Activated CD4-positive, alpha-beta T cell treated with anti-CD3 and anti-CD28 coated beads, Interleukin-2, amount 50 U/mL, for 1 hour (primary cell): ENCODE data around the gene MARCHF6.
"Not testable (repeated sequence)": the region's sequence is repeated elsewhere in the genome, so short reads cannot be mapped to it uniquely, and the experiment has no call there.

Experiments used
- DNase-seq: peaks from one replicate; pipeline ENCODE4 v3.0.0-alpha.2; 2020

MARCHF6 gene, protein sequence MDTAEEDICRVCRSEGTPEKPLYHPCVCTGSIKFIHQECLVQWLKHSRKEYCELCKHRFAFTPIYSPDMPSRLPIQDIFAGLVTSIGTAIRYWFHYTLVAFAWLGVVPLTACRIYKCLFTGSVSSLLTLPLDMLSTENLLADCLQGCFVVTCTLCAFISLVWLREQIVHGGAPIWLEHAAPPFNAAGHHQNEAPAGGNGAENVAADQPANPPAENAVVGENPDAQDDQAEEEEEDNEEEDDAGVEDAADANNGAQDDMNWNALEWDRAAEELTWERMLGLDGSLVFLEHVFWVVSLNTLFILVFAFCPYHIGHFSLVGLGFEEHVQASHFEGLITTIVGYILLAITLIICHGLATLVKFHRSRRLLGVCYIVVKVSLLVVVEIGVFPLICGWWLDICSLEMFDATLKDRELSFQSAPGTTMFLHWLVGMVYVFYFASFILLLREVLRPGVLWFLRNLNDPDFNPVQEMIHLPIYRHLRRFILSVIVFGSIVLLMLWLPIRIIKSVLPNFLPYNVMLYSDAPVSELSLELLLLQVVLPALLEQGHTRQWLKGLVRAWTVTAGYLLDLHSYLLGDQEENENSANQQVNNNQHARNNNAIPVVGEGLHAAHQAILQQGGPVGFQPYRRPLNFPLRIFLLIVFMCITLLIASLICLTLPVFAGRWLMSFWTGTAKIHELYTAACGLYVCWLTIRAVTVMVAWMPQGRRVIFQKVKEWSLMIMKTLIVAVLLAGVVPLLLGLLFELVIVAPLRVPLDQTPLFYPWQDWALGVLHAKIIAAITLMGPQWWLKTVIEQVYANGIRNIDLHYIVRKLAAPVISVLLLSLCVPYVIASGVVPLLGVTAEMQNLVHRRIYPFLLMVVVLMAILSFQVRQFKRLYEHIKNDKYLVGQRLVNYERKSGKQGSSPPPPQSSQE

DNA sequence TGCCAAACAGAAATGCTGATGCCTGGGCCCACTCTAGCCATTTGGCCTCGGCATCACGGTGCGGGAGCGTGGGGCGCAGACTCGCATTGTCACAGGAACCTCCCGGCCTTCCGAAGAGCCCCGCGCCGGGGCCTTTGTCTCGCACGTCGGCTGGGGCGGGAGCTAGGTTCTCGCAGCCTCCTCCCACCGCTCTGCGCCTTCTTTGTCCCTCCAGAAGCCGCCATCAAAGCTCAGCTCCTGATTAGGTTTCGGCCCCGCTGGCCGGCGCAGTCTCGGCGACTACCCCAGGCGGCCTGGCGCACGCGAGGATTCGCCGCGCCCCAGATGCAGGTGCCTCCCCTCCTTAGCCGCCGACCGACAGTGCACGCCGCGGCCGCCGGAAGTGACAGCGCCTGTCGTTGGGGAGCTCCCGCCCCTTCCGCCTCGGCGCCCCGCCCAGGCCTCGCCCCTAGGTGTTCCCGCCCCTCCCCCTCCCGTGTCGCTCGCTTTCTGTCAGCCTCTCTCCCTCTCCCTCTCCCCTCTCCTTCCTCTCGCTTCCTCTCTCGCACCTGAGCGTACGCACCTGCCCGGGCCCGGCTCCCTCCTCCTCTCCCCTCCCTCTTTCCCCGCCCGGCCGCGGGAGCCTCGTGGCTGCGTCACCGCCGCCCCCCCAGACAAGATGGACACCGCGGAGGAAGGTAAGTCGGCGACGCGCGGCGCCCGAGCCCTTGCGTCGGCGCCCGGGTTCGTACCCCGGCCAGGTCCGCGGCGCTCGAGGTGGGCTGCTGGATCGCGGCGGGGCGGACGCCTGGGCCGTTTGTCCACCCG is at the start of gene MARCHF6:
Gene MARCHF6, plus strand, starts transcription at position 455 of the 807 bp plus-strand sequence. Its CDS starts 204 bp downstream, at position 659.
- peak; percentile 97 for DNase-seq

DNA sequence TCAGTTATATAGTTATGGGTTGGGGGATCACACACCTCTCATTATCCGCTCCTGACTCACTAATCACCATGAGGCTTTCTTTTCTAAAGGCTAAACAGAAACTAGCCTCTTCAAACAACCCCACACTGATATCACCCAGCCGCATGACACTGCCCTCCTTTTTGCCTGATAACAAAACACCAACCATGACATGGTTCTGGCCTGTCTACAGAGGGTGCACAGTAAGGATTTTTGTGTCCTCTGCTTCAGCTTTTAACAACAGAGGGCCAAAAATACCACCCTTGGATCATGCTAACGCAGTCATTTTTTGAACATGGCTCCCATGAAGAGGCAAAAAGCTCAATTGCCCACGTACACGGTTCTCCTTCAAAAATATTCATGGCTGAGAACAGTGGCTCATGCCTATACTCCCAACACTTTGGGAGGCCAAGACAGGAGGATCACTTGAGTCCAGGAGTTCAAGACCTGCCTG is 49.8 kb upstream of the MARCHF6 start:
- no peak for DNase-seq

DNA sequence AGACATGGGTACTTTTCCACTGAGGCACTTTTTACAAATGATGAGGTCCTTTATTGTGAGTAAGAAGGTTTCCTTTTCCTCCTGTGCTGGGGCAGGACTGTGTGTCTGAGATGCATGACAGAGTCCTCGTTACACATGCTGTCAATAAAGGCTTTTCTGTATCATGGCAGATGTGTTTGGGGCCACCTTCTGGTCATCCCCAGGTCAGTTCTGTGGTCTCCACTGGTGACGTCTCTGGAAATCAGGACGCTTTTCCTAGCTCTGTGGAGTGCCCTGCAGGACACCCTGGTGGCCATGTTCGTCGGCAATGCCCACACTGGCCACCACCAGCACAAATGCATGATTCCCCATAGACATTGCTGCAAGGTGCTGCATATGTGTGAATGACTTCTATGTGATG is 48.6 kb upstream of the MARCHF6 start:
- no peak for DNase-seq

DNA sequence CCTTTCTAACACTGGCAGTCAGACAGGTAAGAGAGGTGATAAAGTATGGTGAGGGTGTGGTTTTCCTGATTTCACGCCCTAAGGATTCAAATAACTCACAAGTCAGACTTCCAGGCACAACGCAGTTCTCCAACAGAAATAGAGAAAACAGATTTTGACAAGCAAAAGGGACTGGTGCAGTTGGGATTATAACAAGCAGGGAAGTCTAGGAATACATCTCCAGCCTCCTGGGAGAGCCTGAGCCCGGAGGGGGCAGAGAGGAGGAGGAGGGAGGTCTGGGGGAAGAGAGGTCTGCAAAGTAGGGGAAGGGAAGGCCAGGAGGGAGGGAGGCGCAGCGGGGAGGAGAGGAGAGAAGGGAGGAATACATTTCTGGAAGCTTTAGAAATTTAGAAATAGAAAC is 47.4 kb upstream of the MARCHF6 start:
- DNase-seq = no peak

DNA sequence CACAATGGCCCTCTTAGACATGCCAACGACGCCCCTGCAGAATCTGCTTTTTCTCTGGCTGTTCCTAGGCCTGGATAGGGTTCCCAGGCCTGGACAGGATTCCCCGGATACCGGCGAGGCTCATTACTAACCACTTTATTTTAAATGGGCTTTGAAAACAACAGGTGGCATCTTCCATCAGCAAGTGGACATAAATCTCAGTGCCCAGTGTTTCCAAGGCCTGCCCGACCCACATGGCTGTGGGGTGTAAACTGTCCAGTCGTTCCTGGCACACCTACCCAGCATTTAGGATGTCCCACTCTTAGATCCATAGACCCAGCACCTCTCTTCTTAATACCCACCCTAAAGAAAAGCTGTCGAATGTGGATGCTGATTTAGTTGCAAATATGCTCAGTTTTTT is 46.7 kb upstream of the MARCHF6 start:
- no peak for DNase-seq

DNA sequence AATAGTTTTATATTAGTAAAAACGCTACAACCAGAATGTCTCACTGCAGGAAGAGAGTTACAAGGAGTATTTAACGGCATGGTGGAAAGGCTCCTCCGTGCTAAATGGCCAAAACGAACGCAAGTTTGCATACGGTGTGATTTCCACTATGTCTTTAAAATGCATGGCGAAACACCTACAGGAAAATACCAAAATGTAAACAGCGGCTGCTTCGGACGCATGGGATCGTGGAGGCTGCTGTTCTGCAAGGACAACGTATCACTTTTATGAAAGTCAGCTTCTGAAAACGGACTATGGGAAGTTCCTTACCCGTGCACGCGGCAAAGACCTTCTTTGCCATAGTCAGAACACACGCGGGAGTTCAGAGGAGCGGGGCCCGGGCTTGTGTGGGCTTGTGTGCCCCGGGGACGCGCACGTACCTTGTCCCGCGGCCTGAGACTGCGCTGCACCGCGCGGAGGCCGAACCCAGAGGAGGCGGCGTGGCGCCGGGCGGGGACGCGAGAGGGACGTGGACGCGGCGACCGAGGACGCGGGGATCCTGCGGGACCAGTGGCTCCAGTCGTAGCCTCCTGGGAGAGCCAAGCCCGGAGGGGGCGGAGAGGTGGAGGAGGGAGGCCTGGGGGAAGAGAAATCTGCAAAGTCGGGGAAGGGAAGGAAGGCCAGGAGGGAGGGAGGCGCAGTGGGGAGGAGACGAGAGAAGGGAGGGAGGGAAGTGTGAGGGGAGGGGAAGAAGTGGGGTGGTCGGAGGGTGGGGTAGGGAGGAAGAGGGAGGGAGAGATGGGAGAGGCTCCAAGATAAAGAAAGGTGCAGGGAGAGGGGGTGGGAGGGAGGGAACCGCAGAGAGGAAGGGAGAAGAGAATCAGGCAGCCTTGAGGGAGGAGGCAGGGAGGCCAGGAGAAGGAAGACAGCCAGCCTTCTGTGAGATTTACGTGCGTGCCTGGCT is 46.0 kb upstream of the MARCHF6 start, which contains the start of gene CMBL:
Gene CMBL, minus strand, starts transcription at position 697 of the 943 bp plus-strand sequence. CDS start 17,140 bp downstream, outside the sequence.
- peak; percentile 9 for DNase-seq

- DNase-seq = no peak
These were observed 44.7 kb upstream of the MARCHF6 start for GRCh38 chr5:10308844-10309243.

GRCh38 chr5:10310066-10310779 is 43.3 kb upstream of the MARCHF6 start:
- no peak for DNase-seq

DNA sequence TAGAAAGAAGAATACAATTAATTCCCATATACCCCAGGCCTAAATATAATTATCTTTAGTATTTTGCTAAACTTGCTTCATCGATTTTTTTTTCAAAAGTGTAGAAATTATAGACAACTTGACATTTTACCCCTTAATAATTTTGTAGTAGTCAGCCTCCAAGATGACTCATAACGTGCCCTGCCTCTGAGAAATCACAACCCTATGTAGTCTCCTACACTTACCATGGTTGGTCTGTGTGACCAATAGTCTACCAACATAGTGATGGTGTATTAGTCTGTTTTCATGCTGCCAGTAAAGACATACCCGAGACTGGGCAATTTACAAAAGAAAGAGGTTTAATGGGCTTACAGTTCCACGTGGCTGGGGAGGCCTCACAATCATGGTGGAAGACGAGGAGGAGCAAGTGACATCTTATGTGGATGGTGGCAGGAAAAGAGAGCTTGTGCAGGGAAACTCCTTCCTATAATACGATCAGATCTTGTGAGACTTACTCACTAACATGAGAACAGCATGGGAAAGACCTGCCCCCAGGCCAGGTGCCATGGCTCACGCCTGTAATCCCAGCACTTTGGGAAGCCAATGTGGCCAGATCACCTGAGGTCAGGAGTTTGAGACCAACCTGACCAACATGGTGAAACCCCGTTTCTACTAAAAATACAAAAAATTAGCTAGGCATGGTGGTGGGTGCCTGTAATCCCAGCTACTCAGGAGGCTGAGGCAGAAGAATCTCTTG is 42.5 kb upstream of the MARCHF6 start:
- DNase-seq = not testable (repeated sequence)

GRCh38 chr5:10311595-10312425 is 41.7 kb upstream of the MARCHF6 start:
- no peak for DNase-seq

- no peak for DNase-seq
These were observed 38.3 kb upstream of the MARCHF6 start for GRCh38 chr5:10315201-10315600.

DNA sequence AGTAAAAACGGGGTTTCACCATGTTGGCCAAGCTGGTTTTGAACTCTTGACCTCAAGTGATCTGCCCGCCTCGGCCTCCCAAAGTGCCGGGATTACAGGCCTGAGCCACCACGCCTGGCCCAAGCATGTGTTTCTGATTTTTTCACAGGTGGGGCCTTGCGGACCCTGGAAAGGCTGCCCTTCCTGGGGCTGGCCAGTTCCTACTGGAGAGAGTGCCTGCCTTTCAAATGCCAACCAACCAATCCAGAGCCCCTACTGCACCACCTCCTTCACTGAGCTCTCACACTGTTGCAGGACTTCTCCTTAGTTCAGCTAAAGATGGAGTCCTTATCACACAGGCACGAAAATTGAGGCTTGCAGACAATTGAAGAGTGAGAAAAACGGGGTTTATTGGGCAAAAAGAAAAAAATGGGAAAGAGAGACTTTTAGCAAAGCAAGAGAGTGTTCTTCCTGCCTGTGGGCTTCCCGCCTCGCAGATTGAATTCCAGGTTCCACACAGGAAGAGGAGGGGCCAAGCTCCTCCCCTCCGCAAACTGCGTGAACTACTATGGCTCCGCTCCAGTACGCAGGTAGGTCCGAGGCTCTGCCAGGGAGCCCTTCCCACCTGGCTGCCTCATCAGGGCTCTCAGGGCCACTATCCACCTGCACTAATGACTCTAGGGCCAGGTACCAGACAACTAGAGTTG is 37.5 kb upstream of the MARCHF6 start:
- no peak for DNase-seq

DNA sequence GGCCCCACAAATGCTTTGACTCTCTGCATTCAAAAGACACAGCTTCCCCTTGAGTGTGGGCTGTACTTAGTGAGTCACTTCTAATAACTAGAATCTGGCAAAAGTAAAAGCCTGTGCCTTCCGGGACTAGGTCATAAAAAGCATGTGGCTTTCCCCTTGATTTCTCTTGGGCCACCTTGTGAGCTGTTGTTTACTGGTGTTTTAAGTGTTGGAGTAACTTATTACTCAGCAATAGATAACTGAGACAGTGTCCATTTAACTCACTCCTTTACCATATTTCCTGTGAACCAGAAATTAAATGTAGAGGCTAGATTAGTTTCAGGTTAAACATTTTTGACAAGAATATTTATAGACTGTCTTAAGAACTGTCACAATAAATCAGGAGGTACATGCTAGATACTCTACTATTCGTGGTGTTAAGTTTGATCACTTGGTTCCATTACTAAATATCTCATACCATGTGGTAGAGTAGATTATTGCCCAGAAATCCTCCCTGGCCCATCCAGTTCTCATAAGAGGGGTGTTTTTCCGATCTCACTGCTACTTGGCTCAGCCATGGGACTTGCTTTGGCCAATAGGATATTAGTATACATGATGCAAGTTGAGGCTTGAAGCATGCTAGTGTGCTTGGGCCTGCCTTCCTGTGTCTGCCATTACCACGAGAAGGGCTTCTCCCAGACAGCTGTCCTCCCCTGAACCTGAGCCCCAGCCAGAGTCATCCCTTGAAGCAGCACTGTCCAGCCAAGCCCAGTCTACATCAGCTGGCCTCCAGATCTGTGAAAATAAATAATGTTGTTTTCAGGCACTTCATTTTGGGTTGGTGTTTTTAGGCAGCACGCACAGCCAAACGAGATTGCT is 35.4 kb upstream of the MARCHF6 start:
- no peak for DNase-seq

GRCh38 chr5:10319202-10319851 is 34.2 kb upstream of the MARCHF6 start:
- no peak for DNase-seq

- DNase-seq = no peak
These were observed 32.7 kb upstream of the MARCHF6 start for GRCh38 chr5:10320793-10321192.

- DNase-seq = no peak
These were observed 31.6 kb upstream of the MARCHF6 start for GRCh38 chr5:10321882-10322281.
